ENCODE data around the gene FAM83E. TPM values are rescaled to one million over a fixed set of nuclear protein-coding genes. Genes with fewer than 3 reads are reported as not detected.

The FAM83E gene
- total and polyA plus RNA-seq, 10 of the 15 experiments (the other 5 are each of a cell fraction or from before 2014, with no cell fraction given), result 0.14 to 2.5 (median 0.33) TPM; not detected in 4

DNA sequence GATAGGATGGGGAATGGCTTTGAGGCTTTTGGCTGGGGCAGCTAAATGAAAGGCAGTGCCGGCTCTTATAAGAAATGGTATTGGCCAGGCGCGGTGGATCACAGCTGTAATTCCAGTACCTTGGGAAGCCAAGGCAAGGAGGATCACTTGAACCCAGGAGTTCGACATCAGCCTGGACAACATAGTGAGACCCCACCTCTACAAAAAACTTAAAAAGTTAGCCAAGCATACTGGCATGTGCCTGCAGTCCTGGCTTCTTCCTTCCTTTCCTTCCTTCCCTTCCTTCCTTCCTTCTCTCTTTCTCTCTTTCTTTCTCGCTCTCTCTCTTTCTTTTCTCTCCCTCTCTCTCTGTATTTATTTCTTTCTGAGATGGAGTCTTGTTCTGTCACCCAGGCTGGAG, 28.0 kb upstream of the FAM83E start:
- intact Hi-C loops (cut with micrococcal nuclease; ENCODE audit: unreplicated experiment) (no loop called here), in situ Hi-C loops (cut with MboI) (loop anchor here (25.0 kb wide), 1 partner anchor 1244 kb away; the partner anchor contains the start of genes AKT1S1, IL4I1 and TBC1D17)
- H3K4me1 ChIP-seq (ENCODE audit: control insufficient read depth, insufficient read depth, low read length), result peaks cover 23% of the 10 kb centered on the region
- POLR2A ChIA-PET, result interaction anchor here (0.6 to 0.7 kb wide), 3 partner anchors 24 to 202 kb away, joined by 3 to 5 read pairs (median 4); partner anchors contain the start of genes RPL18 and SPHK2
- FAIRE-seq (no peak), ATAC-seq (no peak), DNase-seq (ENCODE audit: low read depth, low spot score) (no peak)
- H3K27me3 ChIP-seq (replicated peaks in 1 of 2; ENCODE audit: control insufficient read depth in 2 of 2, insufficient read depth in 2 of 2, low read length in 1 of 2), result no peaks in the 10 kb centered on the region
- H3K9me3 ChIP-seq (replicated peaks; ENCODE audit: control insufficient read depth, insufficient read depth, low read length), result no peaks in the 10 kb centered on the region
- H3K4me2 ChIP-seq (ENCODE audit: control insufficient read depth, insufficient read depth), result no peak overlapping the region
- 65% methylated on average over 5 of the region's 5 CpGs for WGBS (ENCODE audit: insufficient coverage, insufficient replicate concordance, low lambda C conversion rate, missing lambda C conversion rate)
- H4K20me1 ChIP-seq (ENCODE audit: control insufficient read depth, insufficient read depth), result no peaks in the 10 kb centered on the region
- H3K36me3 ChIP-seq (ENCODE audit: control insufficient read depth in 2 of 2, insufficient read depth in 2 of 2, low read length in 1 of 2), result no peaks in the 10 kb centered on the region
- SMC1A ChIA-PET (ENCODE audit: uncharacterized antibody, unreplicated experiment), result interaction anchor here (0.6 kb wide), 1 partner anchor 9 kb away, joined by 3 read pairs; no protein-coding TSS in a partner anchor
- TF ChIP-seq IKZF2 (IDR thresholded peaks at IDR 0.05), result no peak
- no peak for TF ChIP-seq POU2F2 (IDR thresholded peaks at IDR 0.05; ENCODE audit: borderline replicate concordance, low read depth, low read length)
- TF ChIP-seq, protein P1, sequence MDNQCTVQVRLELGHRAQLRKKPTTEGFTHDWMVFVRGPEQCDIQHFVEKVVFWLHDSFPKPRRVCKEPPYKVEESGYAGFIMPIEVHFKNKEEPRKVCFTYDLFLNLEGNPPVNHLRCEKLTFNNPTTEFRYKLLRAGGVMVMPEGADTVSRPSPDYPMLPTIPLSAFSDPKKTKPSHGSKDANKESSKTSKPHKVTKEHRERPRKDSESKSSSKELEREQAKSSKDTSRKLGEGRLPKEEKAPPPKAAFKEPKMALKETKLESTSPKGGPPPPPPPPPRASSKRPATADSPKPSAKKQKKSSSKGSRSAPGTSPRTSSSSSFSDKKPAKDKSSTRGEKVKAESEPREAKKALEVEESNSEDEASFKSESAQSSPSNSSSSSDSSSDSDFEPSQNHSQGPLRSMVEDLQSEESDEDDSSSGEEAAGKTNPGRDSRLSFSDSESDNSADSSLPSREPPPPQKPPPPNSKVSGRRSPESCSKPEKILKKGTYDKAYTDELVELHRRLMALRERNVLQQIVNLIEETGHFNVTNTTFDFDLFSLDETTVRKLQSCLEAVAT (IDR thresholded peaks at IDR 0.05), result no peak
- TF ChIP-seq CREM (IDR thresholded peaks at IDR 0.05; ENCODE audit: low read depth), result no peak
- no peak for TF ChIP-seq EP300 (IDR thresholded peaks at IDR 0.05; ENCODE audit: borderline replicate concordance in 1 of 2, control insufficient read depth in 1 of 2, low read depth in 2 of 2, low read length in 2 of 2)
- TF ChIP-seq NRF1 (conservative IDR thresholded peaks at IDR 0.05; ENCODE audit: low read depth, low read length), result no peak
- TF ChIP-seq ZNF217 (IDR thresholded peaks at IDR 0.05), result no peak
- no peak for TF ChIP-seq ZZZ3 (IDR thresholded peaks at IDR 0.05; ENCODE audit: control insufficient read depth, insufficient read length, low read depth)
- TF ChIP-seq POLR2AphosphoS2 (IDR thresholded peaks at IDR 0.05; ENCODE audit: low read depth, low read length), result no peak
- TF ChIP-seq CTCF (IDR thresholded peaks at IDR 0.05 in 2 of 3, conservative IDR thresholded peaks at IDR 0.05 in 1 of 3; ENCODE audit: control insufficient read depth in 2 of 3, extremely low read depth in 1 of 3, insufficient read depth in 1 of 3, low read depth in 3 of 3, low read length in 3 of 3), result no peak
- no peak for TF ChIP-seq ZBTB40 (IDR thresholded peaks at IDR 0.05; ENCODE audit: borderline replicate concordance)
- no peak for TF ChIP-seq HDAC2 (IDR thresholded peaks at IDR 0.05)
- H3K27ac ChIP-seq (ENCODE audit: control insufficient read depth, insufficient read depth), result no peak overlapping the region
- no peak overlapping the region for H3K9ac ChIP-seq (ENCODE audit: control insufficient read depth, insufficient read depth, low read length)
- H3K4me3 ChIP-seq, result no peak overlapping the region
- RAD21 ChIA-PET (ENCODE audit: unreplicated experiment), result no interaction called here
- H3K79me2 ChIP-seq (ENCODE audit: control insufficient read depth, insufficient read depth, low read length), result no peaks in the 10 kb centered on the region
- no peak overlapping the region for H2AFZ ChIP-seq (ENCODE audit: control insufficient read depth, low read depth, low read length)
- CTCF ChIA-PET, result interaction anchor here (0.6 to 1.2 kb wide), 2 partner anchors 28 to 145 kb away, joined by 3 read pairs; no protein-coding TSS in a partner anchor
- no TSS peak for BruUV-seq (replicated peaks)

Measured in GM12878 (cell line).